OCI-LY3 (cell line): Measurements from ENCODE around the gene TMEM171.
A peak's percentile ranks its signal among the peaks of the same experiment; 100 is the strongest.

Source experiments
- H2AFZ ChIP-seq: fragments of 200-600, 300-600 bp; shearing (Covaris generic); 2 replicates; pipeline ENCODE4 v1.6.0; 2014; ENCODE audit warnings: antibody characterized with exemption, low read depth, low read length
- H3K27ac ChIP-seq: fragments of 200-600, 300-600 bp; sonication (generic); 2 replicates; pipeline ENCODE4 v1.5.1; 2014; ENCODE audit warnings: mild to moderate bottlenecking, low read length, moderate library complexity, mixed read lengths
- H3K27me3 ChIP-seq: fragments of 200-600, 300-600 bp; sonication (generic); 2 replicates; pipeline ENCODE4 v1.6.1; 2014; ENCODE audit warnings: low read depth, low read length, mixed read lengths
- H3K36me3 ChIP-seq: fragments of 200-600, 300-600 bp; sonication (generic); replicated peaks from 2 replicates; pipeline ENCODE3; 2014; ENCODE audit warnings: low read depth, low read length, mixed read lengths
- H3K4me1 ChIP-seq: fragments of 300-600, 200-600 bp; sonication (generic); 2 replicates; pipeline ENCODE4 v1.6.1; 2014; ENCODE audit warnings: low read length, mixed read lengths
- H3K4me2 ChIP-seq: fragments of 200-600, 300-600 bp; sonication (generic); 2 replicates; pipeline ENCODE4 v1.6.1; 2014; ENCODE audit warnings: low read length, mixed read lengths
- H3K4me3 ChIP-seq: fragments of 300-600, 200-600 bp; sonication (generic); 2 replicates; pipeline ENCODE4 v1.5.1; 2014; ENCODE audit warnings: antibody characterized with exemption, mild to moderate bottlenecking, low read length, moderate library complexity
- H3K79me2 ChIP-seq: fragments of 300-600, 200-600 bp; shearing (Covaris generic); 2 replicates; pipeline ENCODE4 v1.6.1; 2014; ENCODE audit warnings: mild to moderate bottlenecking, low read length, mixed read lengths
- H3K9ac ChIP-seq: fragments of 300-600, 200-600 bp; shearing (Covaris generic); 2 replicates; pipeline ENCODE4 v1.6.0; 2014; ENCODE audit warnings: mild to moderate bottlenecking, low read length, moderate library complexity
- H3K9me3 ChIP-seq: fragments of 200-600, 300-600 bp; shearing (Covaris generic); 2 replicates; pipeline ENCODE4 v1.6.1; 2014; ENCODE audit warnings: low read length, mixed read lengths; ENCODE audit not compliant: insufficient read depth
- H4K20me1 ChIP-seq: fragments of 200-600, 300-600 bp; sonication (generic); 2 replicates; pipeline ENCODE4 v1.6.1; 2016; ENCODE audit warnings: low read length, mixed read lengths; ENCODE audit not compliant: insufficient read depth
- EZH2phosphoT487 ChIP-seq: fragments of 200-600 bp; shearing (Covaris generic); IDR thresholded peaks from 2 replicates; pipeline ENCODE4 v1.6.1; 2018; ENCODE audit warnings: antibody characterized with exemption, mixed run types, low read depth
- TF ChIP-seq, protein P1 (sequence below): fragments of 200-600, 300-600 bp; sonication (generic); IDR thresholded peaks from 2 replicates; pipeline ENCODE4 v1.5.1; 2014; ENCODE audit warnings: antibody characterized with exemption, low read length, low read depth

Gene TMEM171

GRCh38 chr5:73100109-73100508, 20.3 kb upstream of the TMEM171 start:
- H4K20me1 ChIP-seq: no peaks in the 10 kb centered on the region
- H3K36me3 ChIP-seq: peaks cover 21% of the 10 kb centered on the region
- peak overlapping the region; percentile 20 for H3K4me2 ChIP-seq
- H3K79me2 ChIP-seq: no peaks in the 10 kb centered on the region
- peak overlapping the region; percentile 70 for H3K27ac ChIP-seq
- H3K4me1 ChIP-seq: peaks cover 40% of the 10 kb centered on the region
- H3K9me3 ChIP-seq: peaks cover 16% of the 10 kb centered on the region; the same call in 1 of the 2 replicates
- no peaks in the 10 kb centered on the region for H3K27me3 ChIP-seq
- no peak overlapping the region for H2AFZ ChIP-seq
- H3K9ac ChIP-seq: no peak overlapping the region
- H3K4me3 ChIP-seq: no peak overlapping the region
- no peak for TF ChIP-seq EZH2phosphoT487
- TF ChIP-seq, protein P1, sequence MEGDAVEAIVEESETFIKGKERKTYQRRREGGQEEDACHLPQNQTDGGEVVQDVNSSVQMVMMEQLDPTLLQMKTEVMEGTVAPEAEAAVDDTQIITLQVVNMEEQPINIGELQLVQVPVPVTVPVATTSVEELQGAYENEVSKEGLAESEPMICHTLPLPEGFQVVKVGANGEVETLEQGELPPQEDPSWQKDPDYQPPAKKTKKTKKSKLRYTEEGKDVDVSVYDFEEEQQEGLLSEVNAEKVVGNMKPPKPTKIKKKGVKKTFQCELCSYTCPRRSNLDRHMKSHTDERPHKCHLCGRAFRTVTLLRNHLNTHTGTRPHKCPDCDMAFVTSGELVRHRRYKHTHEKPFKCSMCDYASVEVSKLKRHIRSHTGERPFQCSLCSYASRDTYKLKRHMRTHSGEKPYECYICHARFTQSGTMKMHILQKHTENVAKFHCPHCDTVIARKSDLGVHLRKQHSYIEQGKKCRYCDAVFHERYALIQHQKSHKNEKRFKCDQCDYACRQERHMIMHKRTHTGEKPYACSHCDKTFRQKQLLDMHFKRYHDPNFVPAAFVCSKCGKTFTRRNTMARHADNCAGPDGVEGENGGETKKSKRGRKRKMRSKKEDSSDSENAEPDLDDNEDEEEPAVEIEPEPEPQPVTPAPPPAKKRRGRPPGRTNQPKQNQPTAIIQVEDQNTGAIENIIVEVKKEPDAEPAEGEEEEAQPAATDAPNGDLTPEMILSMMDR: no peak

- Histone ChIP-seq H2AFZ (no peak overlapping the region), H3K4me3 (no peak overlapping the region), H3K36me3 (no peaks in the 10 kb centered on the region), H3K27ac (no peak overlapping the region), H3K4me2 (no peak overlapping the region), H4K20me1 (no peaks in the 10 kb centered on the region), H3K4me1 (peaks cover 19% of the 10 kb centered on the region), H3K9ac (no peak overlapping the region), H3K27me3 (no peaks in the 10 kb centered on the region), H3K9me3 (no peaks in the 10 kb centered on the region), H3K79me2 (no peaks in the 10 kb centered on the region)
- TF ChIP-seq EZH2phosphoT487: no peak
- TF ChIP-seq, protein P1: no peak
Observed at GRCh38 chr5:73103870-73104299, 16.5 kb upstream of the TMEM171 start.

GRCh38 chr5:73104326-73104725, 16.0 kb upstream of the TMEM171 start:
- TF ChIP-seq, protein P1: no peak
- TF ChIP-seq EZH2phosphoT487: no peak
- Histone ChIP-seq H3K36me3 (no peaks in the 10 kb centered on the region), H3K9me3 (no peaks in the 10 kb centered on the region), H3K4me1 (peaks cover 15% of the 10 kb centered on the region), H4K20me1 (no peaks in the 10 kb centered on the region), H3K4me2 (no peak overlapping the region), H3K4me3 (no peak overlapping the region), H2AFZ (no peak overlapping the region), H3K27me3 (no peaks in the 10 kb centered on the region), H3K9ac (no peak overlapping the region), H3K79me2 (no peaks in the 10 kb centered on the region), H3K27ac (no peak overlapping the region)

DNA sequence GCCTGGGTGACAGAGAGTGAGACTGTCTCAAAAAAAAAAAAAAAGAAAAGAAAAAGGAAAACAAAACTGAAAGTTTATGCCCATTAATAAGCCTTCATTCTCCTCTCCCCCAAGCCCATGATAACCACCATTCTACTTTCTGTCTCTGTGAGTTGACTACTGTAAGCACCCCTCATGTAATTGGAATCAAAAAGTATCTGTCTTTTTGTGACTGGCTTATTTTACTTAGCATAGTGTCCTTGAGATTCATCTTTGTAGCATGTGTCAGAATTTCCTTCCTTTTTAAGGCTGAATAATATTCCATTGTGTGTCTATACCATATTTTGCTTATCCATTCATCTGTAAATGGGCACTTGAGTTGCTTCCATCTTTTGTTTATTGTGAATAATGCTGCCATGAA, 14.0 kb upstream of the TMEM171 start:
- H4K20me1 ChIP-seq: no peaks in the 10 kb centered on the region
- H3K4me1 ChIP-seq: no peaks in the 10 kb centered on the region
- H3K9ac ChIP-seq: no peak overlapping the region
- H3K79me2 ChIP-seq: no peaks in the 10 kb centered on the region
- no peak overlapping the region for H3K27ac ChIP-seq
- no peak overlapping the region for H2AFZ ChIP-seq
- H3K9me3 ChIP-seq: no peaks in the 10 kb centered on the region
- no peak overlapping the region for H3K4me3 ChIP-seq
- TF ChIP-seq, protein P1: no peak
- TF ChIP-seq EZH2phosphoT487: no peak
- no peaks in the 10 kb centered on the region for H3K36me3 ChIP-seq
- no peak overlapping the region for H3K4me2 ChIP-seq
- no peaks in the 10 kb centered on the region for H3K27me3 ChIP-seq
